ENCODE results near the gene LCE1D.

GRCh38 chr1:152811050-152811449 is 14.5 kb downstream of the LCE1D start:
- TF ChIP-seq CTCF (IDR thresholded peaks at IDR 0.05): no peak
- TF ChIP-seq REST (IDR thresholded peaks at IDR 0.05; ENCODE audit: insufficient read depth in 1 of 2, low read depth in 2 of 2, low read length in 1 of 2): no peak
- no peak for TF ChIP-seq POLR2AphosphoS5 (IDR thresholded peaks at IDR 0.05; ENCODE audit: low read depth, low read length)
- TF ChIP-seq SIN3A (IDR thresholded peaks at IDR 0.05; ENCODE audit: borderline replicate concordance, insufficient read depth, low read depth, low read length): no peak
